GM06990 (cell line): ENCODE data around the gene KLRC4.
"Not testable (repeated sequence)": the region's sequence is repeated elsewhere in the genome, so short reads cannot be mapped to it uniquely, and the experiment has no call there.

Source experiments
- DNase-seq: peaks from one replicate; pipeline ENCODE4 v3.0.0-alpha.2; 2011; ENCODE audit not compliant: insufficient read length; ENCODE audit errors: extremely low read depth
- H3K27me3 ChIP-seq: replicated peaks from 2 replicates; pipeline ENCODE4 v1.6.0; 2011; ENCODE audit warnings: low read length; ENCODE audit not compliant: control insufficient read depth, insufficient read depth
- H3K36me3 ChIP-seq: 2 replicates; pipeline ENCODE4 v1.5.1; 2011; ENCODE audit warnings: low read length; ENCODE audit not compliant: control insufficient read depth, insufficient read depth
- H3K4me3 ChIP-seq: replicated peaks from 2 replicates; pipeline ENCODE4 v1.5.1; 2011; ENCODE audit warnings: low read depth, mild to moderate bottlenecking, control low read depth, low read length
- TF ChIP-seq, protein P1 (sequence below): IDR thresholded peaks from 2 replicates; pipeline ENCODE4 v1.5.1; 2011; ENCODE audit warnings: low read length, control low read depth, mild to moderate bottlenecking, inconsistent platforms; ENCODE audit not compliant: insufficient read depth, poor library complexity, severe bottlenecking

Gene KLRC4

DNA sequence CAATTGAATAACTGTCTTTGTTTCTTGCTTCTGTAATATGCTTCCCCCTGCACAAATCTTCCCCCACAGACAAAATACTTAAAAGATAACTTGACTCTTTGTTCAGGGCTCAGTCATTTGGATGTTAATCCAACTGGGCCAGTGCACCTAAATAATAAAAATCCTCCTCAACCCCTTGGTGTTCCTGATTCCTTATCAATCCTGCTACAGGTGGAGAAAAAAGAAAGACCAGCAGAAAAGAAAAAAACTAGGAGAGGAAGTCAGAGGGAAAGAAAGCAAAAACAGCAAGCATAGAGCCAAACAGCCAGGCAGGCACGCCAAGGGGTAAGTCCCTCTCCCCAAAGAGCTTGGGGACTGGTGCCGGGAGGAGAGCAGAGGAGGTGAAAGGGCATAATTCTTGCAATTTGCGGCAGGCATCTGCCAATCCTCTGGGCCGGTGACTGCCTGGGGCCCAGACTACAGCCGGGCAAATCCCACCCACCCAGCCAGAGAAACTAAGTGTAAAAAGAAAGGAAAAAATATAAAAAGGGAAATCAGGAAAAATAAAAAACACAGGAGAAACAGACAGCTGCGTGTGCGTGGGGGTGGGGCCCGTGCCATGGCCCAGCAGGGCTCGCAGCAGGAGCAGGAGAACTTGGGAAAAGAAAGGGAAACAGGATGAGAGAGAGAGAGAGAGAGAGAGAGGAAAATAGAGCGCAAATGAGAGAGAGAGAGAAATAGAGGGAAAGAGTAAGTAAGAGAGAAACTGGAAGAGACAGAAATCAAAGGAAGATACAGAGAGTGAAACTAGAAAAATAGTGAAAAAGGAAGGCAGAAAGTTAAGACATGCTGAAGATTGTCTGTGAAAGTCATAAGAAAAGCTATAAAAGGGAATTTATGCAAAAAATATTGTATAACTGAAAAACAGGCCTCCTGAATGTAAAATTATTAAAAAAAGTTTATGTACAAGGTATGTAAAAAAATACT, 41.1 kb downstream of the KLRC4 start:
- Histone ChIP-seq H3K4me3 (no peak overlapping the region), H3K27me3 (no peaks in the 10 kb centered on the region), H3K36me3 (no peaks in the 10 kb centered on the region)
- DNase-seq, result no peak
- TF ChIP-seq, protein P1, sequence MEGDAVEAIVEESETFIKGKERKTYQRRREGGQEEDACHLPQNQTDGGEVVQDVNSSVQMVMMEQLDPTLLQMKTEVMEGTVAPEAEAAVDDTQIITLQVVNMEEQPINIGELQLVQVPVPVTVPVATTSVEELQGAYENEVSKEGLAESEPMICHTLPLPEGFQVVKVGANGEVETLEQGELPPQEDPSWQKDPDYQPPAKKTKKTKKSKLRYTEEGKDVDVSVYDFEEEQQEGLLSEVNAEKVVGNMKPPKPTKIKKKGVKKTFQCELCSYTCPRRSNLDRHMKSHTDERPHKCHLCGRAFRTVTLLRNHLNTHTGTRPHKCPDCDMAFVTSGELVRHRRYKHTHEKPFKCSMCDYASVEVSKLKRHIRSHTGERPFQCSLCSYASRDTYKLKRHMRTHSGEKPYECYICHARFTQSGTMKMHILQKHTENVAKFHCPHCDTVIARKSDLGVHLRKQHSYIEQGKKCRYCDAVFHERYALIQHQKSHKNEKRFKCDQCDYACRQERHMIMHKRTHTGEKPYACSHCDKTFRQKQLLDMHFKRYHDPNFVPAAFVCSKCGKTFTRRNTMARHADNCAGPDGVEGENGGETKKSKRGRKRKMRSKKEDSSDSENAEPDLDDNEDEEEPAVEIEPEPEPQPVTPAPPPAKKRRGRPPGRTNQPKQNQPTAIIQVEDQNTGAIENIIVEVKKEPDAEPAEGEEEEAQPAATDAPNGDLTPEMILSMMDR, result no peak

DNA sequence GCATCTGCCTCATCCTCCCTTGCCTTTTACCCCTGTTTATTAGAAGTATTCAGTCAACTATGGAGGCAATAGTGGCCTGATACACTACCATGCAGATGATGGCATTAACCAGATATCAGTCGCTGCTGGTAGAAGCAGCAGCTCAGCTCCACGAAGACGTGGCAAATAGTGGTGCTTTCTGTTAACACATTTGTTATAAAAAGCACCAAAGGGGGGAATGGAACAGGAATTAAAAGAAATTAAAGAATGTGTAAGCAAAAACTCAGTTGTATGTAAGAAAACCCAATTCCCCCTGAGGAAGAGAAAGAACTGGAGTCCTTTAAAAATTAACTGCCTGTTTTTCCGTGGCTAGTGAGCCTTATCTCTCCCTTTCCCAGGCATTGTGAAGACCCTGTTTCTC, 41.8 kb downstream of the KLRC4 start:
- not testable (repeated sequence) for H3K4me3 ChIP-seq, DNase-seq, H3K36me3 ChIP-seq, H3K27me3 ChIP-seq

DNA sequence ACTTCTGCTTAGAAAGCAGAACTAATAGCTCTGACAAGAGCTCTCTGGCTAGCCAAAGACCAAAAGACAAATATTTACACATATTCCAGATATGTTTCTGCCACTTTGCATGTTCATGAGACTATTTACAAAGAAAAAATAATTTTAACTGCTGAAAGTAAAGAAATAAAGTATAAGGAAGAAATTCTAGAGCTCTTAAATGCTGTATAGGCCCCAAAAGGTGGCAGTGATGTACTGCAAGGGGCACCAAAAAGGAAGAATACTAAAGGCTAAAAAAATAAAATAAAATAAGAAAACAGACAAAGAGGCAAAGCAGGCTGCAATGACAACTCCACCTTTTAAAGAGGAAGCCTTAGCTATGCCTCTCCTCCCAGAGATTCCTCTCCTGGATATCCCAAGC, 42.7 kb downstream of the KLRC4 start:
- no peak for DNase-seq
- no peaks in the 10 kb centered on the region for H3K36me3 ChIP-seq
- no peak overlapping the region for H3K4me3 ChIP-seq
- TF ChIP-seq, protein P1, result peak; percentile 8
- no peaks in the 10 kb centered on the region for H3K27me3 ChIP-seq

DNA sequence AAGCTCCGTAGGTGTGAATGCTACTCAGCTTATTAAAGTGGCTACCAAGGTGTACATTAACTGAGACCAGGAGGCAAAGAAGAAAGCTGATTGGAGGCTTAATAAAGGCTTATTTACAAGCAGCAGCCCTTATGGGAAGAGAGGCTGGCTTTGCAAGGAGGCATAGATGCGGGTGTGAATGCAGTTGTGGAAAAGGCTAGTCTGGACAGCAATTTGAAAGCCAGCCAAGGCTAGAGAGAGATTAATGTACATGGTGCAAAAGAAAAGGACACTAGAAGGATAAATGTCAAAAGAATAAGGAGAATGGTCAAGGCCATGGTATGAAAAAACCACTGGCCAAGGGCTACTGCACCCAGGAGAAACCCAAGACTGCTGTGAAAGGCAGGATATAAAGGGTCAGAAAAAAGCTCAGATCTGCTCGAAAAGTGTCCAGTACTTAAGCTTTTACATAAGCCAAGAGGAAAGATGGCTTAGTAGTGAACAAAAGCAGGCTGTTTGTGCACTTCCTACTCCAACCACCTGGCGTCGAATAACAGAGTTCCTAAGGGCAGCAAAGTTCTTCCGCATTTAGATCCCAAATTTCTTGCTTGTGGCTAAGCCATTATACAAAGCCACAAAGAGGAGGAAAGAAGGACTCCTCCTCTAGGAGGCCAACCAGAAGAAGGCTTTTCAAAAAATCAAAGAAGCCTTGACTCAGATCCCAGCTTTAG, 43.7 kb downstream of the KLRC4 start:
- no peaks in the 10 kb centered on the region for H3K36me3 ChIP-seq
- H3K27me3 ChIP-seq, result no peaks in the 10 kb centered on the region
- DNase-seq, result no peak
- no peak overlapping the region for H3K4me3 ChIP-seq
- TF ChIP-seq, protein P1, result no peak

DNA sequence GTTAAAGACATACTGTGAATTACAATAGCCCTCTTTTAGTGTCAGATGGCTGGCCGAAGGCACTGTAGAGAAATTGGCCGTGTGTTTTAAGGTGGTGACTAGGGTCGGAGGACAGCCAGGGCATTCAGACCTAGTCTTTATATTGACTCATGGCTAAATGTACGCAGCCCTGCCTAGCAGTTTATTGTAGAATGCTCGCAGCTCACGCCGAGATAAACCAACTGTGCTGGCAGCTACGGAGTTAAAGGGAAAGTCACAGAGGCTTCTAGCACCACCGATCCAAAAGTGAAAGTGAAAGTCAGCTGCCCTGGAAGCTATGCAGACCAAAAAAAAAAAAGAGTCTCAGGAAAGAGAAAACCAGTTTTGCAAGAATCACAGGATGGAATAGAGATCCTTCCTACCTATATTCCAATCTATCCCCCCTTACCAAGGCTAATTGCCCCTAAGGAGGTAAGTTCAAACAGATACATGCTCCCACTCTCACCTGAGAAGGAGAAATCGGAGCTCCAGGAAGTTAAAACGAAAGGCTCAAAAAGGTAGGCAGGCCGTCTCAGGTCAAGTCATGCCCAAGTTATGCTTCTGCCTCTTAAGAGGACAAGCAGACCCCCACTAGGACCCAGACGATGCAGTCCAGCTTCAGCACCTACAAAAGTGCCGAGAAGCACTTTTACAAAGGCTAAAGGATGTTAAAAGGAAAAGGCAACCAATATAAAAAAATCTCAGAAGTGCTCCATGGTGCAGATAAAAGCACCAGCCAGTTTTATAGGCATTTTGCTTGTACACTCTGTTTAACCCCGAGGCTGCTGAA, 44.5 kb downstream of the KLRC4 start:
- peak overlapping the region; percentile 46 for H3K4me3 ChIP-seq
- H3K36me3 ChIP-seq, result no peaks in the 10 kb centered on the region
- DNase-seq, result peak; percentile 31

More for the DNA sequence above, 44.5 kb downstream of the KLRC4 start:
- TF ChIP-seq, protein P1, result no peak
- no peaks in the 10 kb centered on the region for H3K27me3 ChIP-seq
